ENCODE data around the gene RBP2.

The RBP2 gene

DNA sequence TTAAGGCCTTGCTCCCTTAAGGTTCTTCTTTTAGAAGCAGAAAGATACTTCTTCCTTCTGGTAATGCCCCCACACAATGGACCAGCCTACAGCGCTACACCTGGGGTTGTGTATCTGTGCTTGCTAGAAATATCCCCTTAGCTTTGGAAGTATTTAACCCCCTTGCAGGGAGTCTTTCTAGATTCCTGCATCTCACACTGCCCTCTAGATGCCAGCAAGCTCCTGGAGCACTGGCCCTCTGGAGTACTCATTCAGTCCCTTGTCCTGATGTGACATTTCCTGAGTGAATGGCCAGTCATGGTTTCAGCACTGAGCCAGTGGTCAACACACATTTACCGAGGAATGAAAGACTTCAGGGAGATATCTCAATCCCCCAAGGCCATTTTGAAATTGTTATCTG is 30.4 kb upstream of the RBP2 start:
- H4K20me1 ChIP-seq (ENCODE audit: insufficient read depth, low read length) = no peaks in the 10 kb centered on the region
- no peaks in the 10 kb centered on the region for H3K9me2 ChIP-seq (ENCODE audit: low read depth, low read length)
- H3K4me2 ChIP-seq (ENCODE audit: low read length) = no peak overlapping the region
- no peak overlapping the region for H3K4me3 ChIP-seq (ENCODE audit: low read depth, low read length, poor library complexity, severe bottlenecking)
- TF ChIP-seq EZH2 (IDR thresholded peaks at IDR 0.05; ENCODE audit: borderline replicate concordance, low read length) = no peak
- TF ChIP-seq, protein P1, sequence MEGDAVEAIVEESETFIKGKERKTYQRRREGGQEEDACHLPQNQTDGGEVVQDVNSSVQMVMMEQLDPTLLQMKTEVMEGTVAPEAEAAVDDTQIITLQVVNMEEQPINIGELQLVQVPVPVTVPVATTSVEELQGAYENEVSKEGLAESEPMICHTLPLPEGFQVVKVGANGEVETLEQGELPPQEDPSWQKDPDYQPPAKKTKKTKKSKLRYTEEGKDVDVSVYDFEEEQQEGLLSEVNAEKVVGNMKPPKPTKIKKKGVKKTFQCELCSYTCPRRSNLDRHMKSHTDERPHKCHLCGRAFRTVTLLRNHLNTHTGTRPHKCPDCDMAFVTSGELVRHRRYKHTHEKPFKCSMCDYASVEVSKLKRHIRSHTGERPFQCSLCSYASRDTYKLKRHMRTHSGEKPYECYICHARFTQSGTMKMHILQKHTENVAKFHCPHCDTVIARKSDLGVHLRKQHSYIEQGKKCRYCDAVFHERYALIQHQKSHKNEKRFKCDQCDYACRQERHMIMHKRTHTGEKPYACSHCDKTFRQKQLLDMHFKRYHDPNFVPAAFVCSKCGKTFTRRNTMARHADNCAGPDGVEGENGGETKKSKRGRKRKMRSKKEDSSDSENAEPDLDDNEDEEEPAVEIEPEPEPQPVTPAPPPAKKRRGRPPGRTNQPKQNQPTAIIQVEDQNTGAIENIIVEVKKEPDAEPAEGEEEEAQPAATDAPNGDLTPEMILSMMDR (IDR thresholded peaks at IDR 0.05; ENCODE audit: low read length) = no peak
- H3K27me3 ChIP-seq (ENCODE audit: insufficient read depth, low read length) = no peaks in the 10 kb centered on the region
- no peaks in the 10 kb centered on the region for H3F3A ChIP-seq (ENCODE audit: insufficient read depth, low read length)
- H3K4me1 ChIP-seq (ENCODE audit: insufficient read depth, low read length, severe bottlenecking) = no peaks in the 10 kb centered on the region
- no peaks in the 10 kb centered on the region for H3K9me3 ChIP-seq (ENCODE audit: low read length)
- no peak overlapping the region for H2AFZ ChIP-seq (ENCODE audit: low read length)
- H3K27ac ChIP-seq (ENCODE audit: low read depth, low read length, poor library complexity, severe bottlenecking) = no peak overlapping the region
- H3K79me2 ChIP-seq (ENCODE audit: insufficient read depth, low read length) = no peaks in the 10 kb centered on the region
- H3K9ac ChIP-seq (ENCODE audit: low read length) = no peak overlapping the region
- H3K36me3 ChIP-seq (ENCODE audit: insufficient read depth, low read length) = no peaks in the 10 kb centered on the region

- H3K4me3 ChIP-seq (ENCODE audit: low read depth, low read length, poor library complexity, severe bottlenecking) = no peak overlapping the region
Measured at GRCh38 chr3:139505829-139506386, 29.6 kb upstream of the RBP2 start.

GRCh38 chr3:139499536-139499935 is 23.2 kb upstream of the RBP2 start:
- no peaks in the 10 kb centered on the region for H3K9me3 ChIP-seq (ENCODE audit: low read length)
- TF ChIP-seq, protein P1 (IDR thresholded peaks at IDR 0.05; ENCODE audit: low read length) = no peak
- TF ChIP-seq EZH2 (IDR thresholded peaks at IDR 0.05; ENCODE audit: borderline replicate concordance, low read length) = no peak

More at GRCh38 chr3:139505829-139506386, 29.6 kb upstream of the RBP2 start:
- Histone ChIP-seq H3K27ac (ENCODE audit: low read depth, low read length, poor library complexity, severe bottlenecking) (no peak overlapping the region), H3F3A (ENCODE audit: insufficient read depth, low read length) (no peaks in the 10 kb centered on the region), H2AFZ (ENCODE audit: low read length) (no peak overlapping the region), H3K79me2 (ENCODE audit: insufficient read depth, low read length) (no peaks in the 10 kb centered on the region), H3K9me3 (ENCODE audit: low read length) (no peaks in the 10 kb centered on the region), H3K36me3 (ENCODE audit: insufficient read depth, low read length) (no peaks in the 10 kb centered on the region), H3K9ac (ENCODE audit: low read length) (no peak overlapping the region), H3K27me3 (ENCODE audit: insufficient read depth, low read length) (no peaks in the 10 kb centered on the region), H3K9me2 (ENCODE audit: low read depth, low read length) (no peaks in the 10 kb centered on the region), H4K20me1 (ENCODE audit: insufficient read depth, low read length) (no peaks in the 10 kb centered on the region), H3K4me2 (ENCODE audit: low read length) (no peak overlapping the region), H3K4me1 (ENCODE audit: insufficient read depth, low read length, severe bottlenecking) (no peaks in the 10 kb centered on the region)
- no peak for TF ChIP-seq EZH2 (IDR thresholded peaks at IDR 0.05; ENCODE audit: borderline replicate concordance, low read length)
- TF ChIP-seq, protein P1 (IDR thresholded peaks at IDR 0.05; ENCODE audit: low read length) = no peak

More at GRCh38 chr3:139499536-139499935, 23.2 kb upstream of the RBP2 start:
- Histone ChIP-seq H4K20me1 (ENCODE audit: insufficient read depth, low read length) (no peaks in the 10 kb centered on the region), H3K36me3 (ENCODE audit: insufficient read depth, low read length) (no peaks in the 10 kb centered on the region), H3F3A (ENCODE audit: insufficient read depth, low read length) (no peaks in the 10 kb centered on the region), H3K79me2 (ENCODE audit: insufficient read depth, low read length) (no peaks in the 10 kb centered on the region), H3K9ac (ENCODE audit: low read length) (no peak overlapping the region), H3K9me2 (ENCODE audit: low read depth, low read length) (no peaks in the 10 kb centered on the region), H3K4me1 (ENCODE audit: insufficient read depth, low read length, severe bottlenecking) (no peaks in the 10 kb centered on the region), H3K27ac (ENCODE audit: low read depth, low read length, poor library complexity, severe bottlenecking) (no peak overlapping the region), H3K27me3 (ENCODE audit: insufficient read depth, low read length) (no peaks in the 10 kb centered on the region), H3K4me2 (ENCODE audit: low read length) (no peak overlapping the region), H2AFZ (ENCODE audit: low read length) (no peak overlapping the region), H3K4me3 (ENCODE audit: low read depth, low read length, poor library complexity, severe bottlenecking) (no peak overlapping the region)
